DMS 273 (cell line): ENCODE measurements around the gene TSPAN14.
A peak's percentile ranks its signal among the peaks of the same experiment; 100 is the strongest.
"Not testable (repeated sequence)": the region's sequence is repeated elsewhere in the genome, so short reads cannot be mapped to it uniquely, and the experiment has no call there.

Experiments used
- DNase-seq: peaks from one replicate; lab custom pipeline; 2025; ENCODE audit not compliant: unreplicated experiment; lab: John Stamatoyannopoulos, UW

TSPAN14 gene

DNA sequence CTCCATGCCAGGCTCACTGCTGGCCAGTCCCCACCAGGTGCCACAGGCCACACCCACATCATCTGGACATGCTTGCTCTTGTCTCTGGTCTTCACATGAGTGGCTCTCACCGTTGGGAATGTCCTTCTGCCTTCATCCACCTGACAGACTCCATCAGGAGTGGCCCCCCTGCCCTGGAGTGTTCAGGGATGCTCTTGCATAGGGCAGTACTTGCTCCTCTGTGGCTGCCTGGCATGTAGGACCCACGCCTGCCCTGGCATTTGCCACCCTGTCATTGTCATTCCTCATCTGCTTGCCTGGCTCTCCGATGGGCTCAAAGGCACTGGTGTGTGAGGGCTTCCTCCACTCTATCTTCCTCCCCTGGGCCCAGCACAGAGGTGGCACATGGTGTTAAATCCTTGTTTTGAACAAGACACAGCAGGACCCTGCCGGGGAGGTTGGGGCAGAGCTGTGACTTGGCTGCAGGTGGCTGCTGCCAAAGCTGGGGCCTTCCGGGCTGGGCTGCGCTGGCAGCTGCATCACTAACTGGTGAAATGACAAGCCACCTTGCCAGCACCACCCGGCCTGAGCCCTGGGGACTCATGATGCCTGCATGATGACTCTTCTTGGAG is 85.4 kb downstream of the TSPAN14 start:
- DNase-seq = no peak

GRCh38 chr10:80540136-80540535 is 86.0 kb downstream of the TSPAN14 start:
- no peak for DNase-seq

DNA sequence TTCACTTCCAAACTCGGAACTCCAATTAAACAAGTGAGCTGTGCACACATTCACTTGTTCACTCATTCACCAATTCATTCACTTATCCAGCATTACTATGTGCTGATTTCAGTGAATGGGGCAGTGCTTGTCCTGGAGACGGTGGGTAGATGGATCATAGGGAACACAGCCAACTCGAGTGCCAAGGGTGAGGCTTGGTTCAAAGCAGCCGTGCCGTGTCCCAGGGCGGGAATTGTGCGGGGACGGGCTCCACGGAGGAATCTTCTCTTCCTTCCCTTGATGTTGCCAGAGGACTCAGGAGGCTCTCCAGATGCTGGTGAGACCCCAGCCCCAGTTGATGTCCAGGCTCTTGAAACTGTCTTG is 86.5 kb downstream of the TSPAN14 start:
- DNase-seq = no peak

- no peak for DNase-seq
These were observed 87.1 kb downstream of the TSPAN14 start for GRCh38 chr10:80540981-80541750.

DNA sequence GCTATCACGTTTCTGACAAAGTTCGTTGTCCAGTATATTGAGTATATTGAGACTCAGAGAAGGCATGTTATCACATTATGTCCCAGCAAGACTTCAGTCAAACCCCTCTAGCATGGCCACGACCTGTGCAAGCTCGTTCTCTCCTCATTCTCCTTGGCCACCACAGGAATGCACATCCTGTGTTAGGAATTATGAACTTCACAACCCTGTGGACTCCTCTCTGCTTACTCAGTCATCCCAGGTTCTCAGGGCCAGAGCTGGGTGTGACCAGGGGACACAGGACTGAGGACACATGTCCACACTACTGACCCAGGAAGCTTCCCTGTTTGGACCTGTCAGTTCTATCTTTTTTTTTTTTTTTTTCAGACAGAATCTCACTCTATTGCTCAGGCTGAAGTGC is 87.9 kb downstream of the TSPAN14 start:
- no peak for DNase-seq

- DNase-seq = no peak
These were observed 88.7 kb downstream of the TSPAN14 start for GRCh38 chr10:80542652-80543318.

DNA sequence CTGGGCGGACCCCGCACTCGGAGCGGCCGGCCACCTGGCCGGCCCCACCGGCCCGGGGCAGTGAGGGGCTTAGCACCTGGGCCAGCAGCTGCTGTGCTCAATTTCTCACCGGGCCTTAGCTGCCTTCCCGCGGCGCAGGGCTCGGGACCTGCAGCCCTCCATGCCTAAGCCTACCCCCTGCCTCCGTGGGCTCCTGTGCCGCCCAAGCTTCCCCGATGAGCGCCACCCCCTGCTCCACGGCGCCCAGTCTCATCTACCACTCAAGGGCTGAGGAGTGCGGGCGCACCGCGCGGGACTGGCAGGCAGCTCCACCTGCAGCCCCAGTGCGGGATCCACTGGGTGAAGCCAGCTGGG is 89.2 kb downstream of the TSPAN14 start:
- not testable (repeated sequence) for DNase-seq

GRCh38 chr10:80544316-80544953 is 90.3 kb downstream of the TSPAN14 start:
- DNase-seq = no peak

DNA sequence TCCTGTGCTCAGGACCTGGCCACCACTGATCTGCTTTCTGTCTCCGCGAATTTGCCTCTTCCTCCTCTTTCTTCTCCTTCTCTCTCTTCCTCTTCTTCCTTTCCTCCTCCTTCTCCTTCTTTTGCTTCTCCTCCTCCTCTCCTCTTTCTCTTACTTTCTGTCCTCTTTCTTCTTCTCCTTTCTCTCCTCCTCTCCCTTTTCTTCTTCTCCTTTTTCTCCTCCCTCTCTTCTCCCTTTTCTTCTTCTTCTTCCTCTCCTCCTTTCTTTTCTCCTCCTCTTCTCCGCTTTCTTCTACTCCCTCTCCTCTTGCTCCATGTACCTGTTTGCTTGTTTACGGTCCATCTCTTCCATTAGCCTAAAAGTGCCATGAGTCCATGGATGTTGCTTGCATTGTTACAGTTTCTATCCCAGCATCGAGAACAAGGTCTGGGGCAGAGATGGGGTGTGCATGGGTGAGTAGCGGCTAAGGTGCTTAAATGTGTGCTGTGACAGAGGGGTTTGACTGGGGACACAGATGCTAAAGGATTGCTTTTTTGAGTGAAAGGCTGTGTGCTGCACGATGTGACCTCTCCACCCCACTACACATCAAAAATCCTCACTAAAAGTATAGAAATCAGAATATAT is 91.3 kb downstream of the TSPAN14 start:
- DNase-seq = no peak

GRCh38 chr10:80552151-80552646 is 98.1 kb downstream of the TSPAN14 start:
- DNase-seq = peak; percentile 78

DNA sequence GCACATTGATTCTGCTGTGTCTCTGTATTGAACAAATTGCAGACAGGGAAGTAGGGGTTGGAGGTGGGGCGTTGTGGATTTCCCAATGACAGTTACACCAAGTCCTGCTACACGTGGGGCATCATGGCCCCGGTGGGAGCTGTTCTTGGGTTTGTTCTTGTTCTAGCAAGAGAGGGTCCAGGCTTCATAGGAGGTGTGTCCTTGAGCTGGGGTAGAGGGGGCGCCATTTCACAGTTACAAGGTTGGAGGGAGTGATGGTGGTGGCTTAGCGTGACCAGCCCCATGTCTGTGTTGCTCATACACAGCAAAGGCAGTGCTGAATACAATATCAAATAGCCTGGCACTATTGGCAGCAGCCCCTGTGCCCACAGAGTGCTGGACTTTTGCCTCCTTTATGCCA is 99.3 kb downstream of the TSPAN14 start:
- no peak for DNase-seq

- DNase-seq = no peak
These were observed 99.9 kb downstream of the TSPAN14 start for GRCh38 chr10:80554050-80554449.

DNA sequence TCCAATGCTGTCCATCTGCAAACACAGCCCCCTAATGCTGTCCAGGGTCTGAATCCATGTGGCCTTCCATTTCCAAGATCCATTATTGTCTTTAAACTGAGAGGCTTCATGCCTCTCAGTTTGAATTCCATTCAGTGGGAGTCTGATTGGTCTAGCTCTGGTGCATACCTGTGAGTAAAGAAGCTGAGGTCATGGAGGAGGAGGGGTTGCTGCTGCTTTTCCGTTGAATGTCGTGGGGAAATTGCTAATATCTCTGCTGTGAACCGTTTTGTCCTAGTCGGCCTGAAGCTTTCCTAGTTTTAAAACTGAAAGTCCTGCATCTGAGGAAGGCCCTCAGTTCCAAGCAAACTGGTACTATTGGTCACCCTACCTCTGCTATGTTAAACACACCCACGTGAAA is 101.3 kb downstream of the TSPAN14 start:
- no peak for DNase-seq

GRCh38 chr10:80561950-80562349 is 107.8 kb downstream of the TSPAN14 start:
- no peak for DNase-seq

DNA sequence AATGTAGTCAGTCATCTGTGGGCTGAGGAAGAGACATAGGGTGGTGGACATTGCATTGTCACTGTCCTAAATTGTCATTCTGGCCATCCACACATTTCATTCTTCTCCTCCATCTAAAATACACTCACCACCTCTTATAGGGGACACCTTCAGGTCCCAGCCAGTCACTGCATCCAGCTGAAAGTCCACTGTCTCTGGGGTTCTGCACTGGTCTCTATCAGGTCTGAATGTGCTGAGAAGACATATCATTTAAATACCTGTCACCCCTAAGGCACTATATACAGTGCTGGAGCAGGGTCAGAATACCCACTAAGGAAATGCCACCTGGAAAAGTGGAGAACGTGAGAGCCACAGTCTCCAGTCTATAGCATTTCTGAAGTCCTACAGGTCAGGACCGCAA is 113.2 kb downstream of the TSPAN14 start:
- no peak for DNase-seq

GRCh38 chr10:80569131-80569895 is 115.2 kb downstream of the TSPAN14 start:
- no peak for DNase-seq

GRCh38 chr10:80571352-80571751 is 117.2 kb downstream of the TSPAN14 start:
- no peak for DNase-seq

DNA sequence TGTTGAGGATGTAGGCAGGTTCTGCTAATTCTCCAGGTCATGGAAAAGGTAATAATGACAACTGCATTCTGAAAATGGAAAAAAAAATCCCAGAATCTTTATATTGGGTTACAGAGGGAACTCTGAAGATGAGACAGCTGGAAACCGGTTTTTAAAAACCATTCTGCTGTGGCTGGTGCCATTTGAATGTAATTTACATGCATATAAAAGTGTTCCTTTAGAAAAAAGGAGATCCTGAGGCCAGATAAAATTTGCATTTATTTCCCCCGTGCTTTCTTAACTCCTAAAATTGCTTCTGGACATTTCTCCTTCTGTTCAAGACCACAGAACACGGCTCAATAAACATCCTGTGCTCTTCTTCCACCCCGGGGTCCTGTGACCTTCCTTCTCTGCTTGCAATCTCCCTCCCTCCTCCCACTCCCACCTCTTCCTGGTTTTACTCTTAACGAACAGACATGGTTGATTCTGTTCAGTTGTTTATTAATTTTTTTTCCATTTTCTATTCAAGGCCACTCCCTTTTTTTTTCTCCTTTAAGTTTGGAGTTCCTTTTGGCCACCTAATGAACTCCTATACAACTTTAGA is 125.2 kb downstream of the TSPAN14 start:
- DNase-seq = no peak

DNA sequence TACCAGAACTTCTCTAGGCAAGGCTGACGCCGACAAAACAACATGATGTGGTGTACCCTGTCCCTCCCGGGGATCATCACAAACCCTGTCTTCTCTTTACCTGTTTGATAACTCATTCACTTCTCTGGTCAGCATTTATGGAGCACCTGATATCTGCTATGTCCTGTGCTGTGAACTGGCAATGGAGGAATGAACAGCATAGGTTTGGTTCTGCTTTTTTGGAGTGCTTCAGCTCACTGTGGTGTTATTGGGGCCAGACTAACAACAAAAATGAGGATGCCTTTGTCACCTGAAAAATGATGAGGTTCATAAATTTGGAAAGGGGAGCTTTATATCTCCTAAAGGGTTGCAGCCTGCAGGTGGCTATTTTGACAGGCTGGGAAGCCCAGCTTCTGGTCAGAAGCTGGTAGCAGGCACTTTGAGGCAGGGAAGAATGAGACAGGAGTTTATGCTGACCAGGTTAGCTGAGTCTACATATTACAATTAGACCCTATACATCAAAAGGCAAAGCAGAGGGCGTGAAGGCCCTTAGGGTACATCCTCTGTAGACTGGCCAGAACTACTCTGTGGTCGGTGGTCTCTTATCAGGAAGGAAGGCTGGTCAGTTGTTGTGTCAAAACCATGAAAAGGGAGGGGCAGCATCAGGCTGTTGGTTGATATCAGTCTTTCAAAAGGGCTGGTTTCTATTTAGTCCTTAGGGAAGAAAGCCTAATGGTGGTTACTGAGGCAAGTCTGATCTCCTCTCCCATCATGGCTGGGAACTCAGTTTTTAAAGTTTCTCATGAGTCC is 125.9 kb downstream of the TSPAN14 start:
- no peak for DNase-seq
